Large intestine (tissue), 3 donors: Measurements from ENCODE around the gene NSD1. TPM values are rescaled to one million over a fixed set of nuclear protein-coding genes. Genes with fewer than 3 reads are reported as not detected.

ENCODE experiments used
- DNase-seq, 2 donors: peaks; one replicate each; pipeline versions ENCODE4 v3.0.0 to v3.0.0-alpha.2; 2013
- H3K27ac ChIP-seq: one replicate; pipeline ENCODE4 v1.5.1; 2013; ENCODE audit warnings: low read length
- H3K27me3 ChIP-seq: 2 replicates; pipeline ENCODE4 v1.6.1; 2013; ENCODE audit warnings: low read length; ENCODE audit not compliant: control insufficient read depth, insufficient read depth
- H3K36me3 ChIP-seq: 2 replicates; pipeline ENCODE4 v1.6.1; 2013; ENCODE audit warnings: low read length; ENCODE audit not compliant: control insufficient read depth, insufficient read depth
- H3K4me1 ChIP-seq: one replicate; pipeline ENCODE4 v1.6.1; 2013; ENCODE audit warnings: low read length; ENCODE audit not compliant: control insufficient read depth, insufficient read depth
- H3K4me3 ChIP-seq: one replicate; pipeline ENCODE4 v1.5.1; 2013; ENCODE audit warnings: low read length
- H3K9me3 ChIP-seq: one replicate; pipeline ENCODE4 v1.6.1; 2013; ENCODE audit warnings: mild to moderate bottlenecking, low read depth, low read length, moderate library complexity; ENCODE audit not compliant: control insufficient read depth
- WGBS: methylation state at CpG from one replicate; pipeline ENCODE4 v1.1.5; 2013; ENCODE audit warnings: low lambda C conversion rate; ENCODE audit not compliant: insufficient coverage; 5-methylcytosine and 5-hydroxymethylcytosine counted together
- polyA plus RNA-seq: library from polyadenylated mRNA; unstranded; fragments of 120-200 nt; gene quantifications from one replicate; pipeline ENCODE4 v1.2.1, GENCODE V29; 2013

Gene NSD1
- polyA plus RNA-seq, 1 donor: 27.2 TPM

- H3K4me3 ChIP-seq: no peak overlapping the region
- peak in 1 of 2 donors; percentile 35 for DNase-seq
- no peak overlapping the region for H3K27ac ChIP-seq
- H3K36me3 ChIP-seq: peaks cover 40% of the 10 kb centered on the region
- no peaks in the 10 kb centered on the region for H3K27me3 ChIP-seq
- WGBS: 100% methylated on average over 1 of the region's 15 CpGs
- peaks cover 35% of the 10 kb centered on the region for H3K4me1 ChIP-seq
- no peaks in the 10 kb centered on the region for H3K9me3 ChIP-seq
Measured at GRCh38 chr5:177306674-177307543, 173.3 kb downstream of the NSD1 start.

DNA sequence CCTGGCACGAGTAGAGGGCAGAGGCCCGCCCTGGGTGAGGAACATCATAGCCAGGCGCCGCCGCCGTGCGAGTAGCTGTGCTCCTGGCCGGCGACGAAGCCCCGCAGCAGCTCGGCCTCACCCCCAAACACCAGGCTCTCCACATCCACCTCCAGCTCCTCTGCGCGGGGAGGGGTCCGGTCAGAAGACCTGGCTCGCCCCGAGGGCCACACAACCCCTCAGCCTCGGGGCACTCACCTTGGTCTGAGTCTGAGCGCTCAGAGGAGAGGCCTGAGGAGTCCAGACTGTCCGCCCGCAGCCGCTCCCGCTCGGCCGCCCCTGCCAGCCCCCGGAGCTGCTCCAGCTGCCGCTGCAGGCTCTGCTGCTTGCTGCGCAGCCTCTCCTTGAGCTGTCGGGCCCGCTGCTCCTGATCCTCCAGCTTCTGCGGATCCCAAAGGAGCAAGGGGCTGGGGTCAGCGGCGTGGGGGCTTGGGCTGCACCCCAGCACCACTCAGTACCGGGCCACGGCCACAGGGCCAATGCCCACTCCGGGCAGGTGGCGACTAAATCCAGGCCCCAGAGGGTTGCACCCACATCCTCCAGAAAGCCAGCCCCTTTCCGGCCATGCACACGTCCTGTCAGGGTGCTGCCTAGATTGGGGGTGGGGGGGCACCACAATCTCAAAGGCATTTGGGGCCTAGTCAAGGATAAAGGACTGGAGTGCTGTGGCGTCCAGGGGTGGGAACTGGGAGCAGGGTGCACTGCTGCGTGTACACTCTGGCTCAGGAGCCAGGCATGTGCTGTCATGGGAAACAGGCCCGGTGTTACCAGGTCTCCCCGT lies 174.2 kb downstream of the NSD1 start:
- Histone ChIP-seq H3K27ac (no peak overlapping the region), H3K4me1 (peaks cover 32% of the 10 kb centered on the region), H3K9me3 (no peaks in the 10 kb centered on the region), H3K36me3 (peaks cover 39% of the 10 kb centered on the region), H3K27me3 (no peaks in the 10 kb centered on the region), H3K4me3 (no peak overlapping the region)
- DNase-seq: no peak
- 100% methylated on average over 1 of the region's 43 CpGs for WGBS

GRCh38 chr5:177308740-177309139 lies 175.2 kb downstream of the NSD1 start:
- Histone ChIP-seq H3K9me3 (no peaks in the 10 kb centered on the region), H3K27me3 (no peaks in the 10 kb centered on the region), H3K4me1 (peaks cover 36% of the 10 kb centered on the region), H3K4me3 (no peak overlapping the region), H3K27ac (no peak overlapping the region), H3K36me3 (peaks cover 39% of the 10 kb centered on the region)
- no peak for DNase-seq
- 83% methylated on average over 3 of the region's 11 CpGs for WGBS

GRCh38 chr5:177309351-177310191 lies 176.0 kb downstream of the NSD1 start:
- Histone ChIP-seq H3K4me3 (no peak overlapping the region), H3K9me3 (no peaks in the 10 kb centered on the region), H3K4me1 (peaks cover 36% of the 10 kb centered on the region), H3K27ac (no peak overlapping the region), H3K36me3 (peaks cover 39% of the 10 kb centered on the region), H3K27me3 (no peaks in the 10 kb centered on the region)
- peak in 1 of 2 donors; percentile 64 for DNase-seq
- no CpG with 5 or more reads among the region's 10 CpGs for WGBS

DNA sequence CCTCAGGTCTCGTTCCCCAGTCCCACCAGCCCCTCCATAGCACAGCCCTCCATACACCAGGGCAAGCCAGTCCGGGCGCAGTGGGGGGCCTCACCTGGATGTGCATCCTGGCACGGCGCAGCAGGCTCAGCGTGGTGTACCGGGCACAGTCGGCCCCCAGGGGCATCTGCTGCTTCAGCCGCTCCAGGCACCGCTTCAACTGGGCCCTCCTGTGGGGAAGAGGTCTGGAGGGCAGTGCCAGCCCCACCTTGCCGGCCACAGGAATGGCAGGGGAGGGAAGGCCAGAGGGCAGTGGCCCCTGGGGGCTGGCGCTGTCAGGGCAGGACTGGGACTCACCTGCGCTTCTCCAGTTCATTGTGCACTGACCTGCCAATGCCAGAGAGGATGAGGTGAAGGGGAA lies 176.8 kb downstream of the NSD1 start:
- Histone ChIP-seq H3K27me3 (no peaks in the 10 kb centered on the region), H3K4me1 (peaks cover 31% of the 10 kb centered on the region), H3K36me3 (peaks cover 33% of the 10 kb centered on the region), H3K9me3 (no peaks in the 10 kb centered on the region), H3K4me3 (peak overlapping the region; percentile 71), H3K27ac (no peak overlapping the region)
- WGBS: no CpG with 5 or more reads among the region's 13 CpGs
- DNase-seq: no peak

DNA sequence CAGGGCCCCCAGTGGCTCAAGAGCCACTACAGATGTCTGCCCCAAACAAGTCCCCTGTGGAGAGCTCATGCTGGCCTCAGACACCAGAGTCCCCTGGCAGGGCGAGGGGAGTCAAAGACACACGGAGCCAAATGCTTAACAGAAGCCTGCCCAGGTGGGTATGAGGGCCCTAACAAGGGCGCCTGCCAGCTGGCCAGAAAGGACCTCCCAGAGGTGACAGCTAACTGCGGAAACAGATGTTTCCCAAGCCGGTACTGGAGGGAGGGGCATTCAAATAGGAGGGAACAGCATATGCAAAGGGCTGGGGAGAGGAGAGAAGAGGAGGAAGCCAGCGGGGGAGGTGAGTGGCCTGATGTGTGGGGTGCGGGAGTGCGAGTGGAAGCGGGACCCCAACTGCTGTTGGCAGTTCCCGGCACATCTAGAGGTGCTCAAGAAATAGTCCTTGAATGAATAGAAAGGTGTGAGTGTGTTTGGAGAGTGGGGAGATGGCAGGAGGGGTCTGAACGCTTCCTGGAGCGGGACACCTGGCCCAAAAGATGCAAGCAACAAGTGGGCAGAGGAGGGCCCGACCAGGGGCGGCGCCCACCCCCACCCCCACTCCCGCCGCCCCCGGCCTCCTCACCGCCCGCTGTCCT lies 177.3 kb downstream of the NSD1 start:
- H3K4me3 ChIP-seq: peak overlapping the region; percentile 71
- peaks cover 27% of the 10 kb centered on the region for H3K36me3 ChIP-seq
- 60% methylated on average over 1 of the region's 20 CpGs for WGBS
- H3K4me1 ChIP-seq: peaks cover 28% of the 10 kb centered on the region
- H3K27me3 ChIP-seq: no peaks in the 10 kb centered on the region
- H3K9me3 ChIP-seq: no peaks in the 10 kb centered on the region
- no peak overlapping the region for H3K27ac ChIP-seq
- DNase-seq: peak in 1 of 2 donors; percentile 37

- WGBS: no CpG with 5 or more reads among the region's 23 CpGs
- no peak overlapping the region for H3K27ac ChIP-seq
- peaks cover 28% of the 10 kb centered on the region for H3K4me1 ChIP-seq
- DNase-seq: no peak
- H3K27me3 ChIP-seq: no peaks in the 10 kb centered on the region
- no peaks in the 10 kb centered on the region for H3K9me3 ChIP-seq
- peaks cover 23% of the 10 kb centered on the region for H3K36me3 ChIP-seq
- H3K4me3 ChIP-seq: peak overlapping the region; percentile 71
Measured at GRCh38 chr5:177311392-177311722, 177.8 kb downstream of the NSD1 start.

GRCh38 chr5:177311723-177312648 lies 178.4 kb downstream of the NSD1 start, which contains the start of gene MXD3:
Gene MXD3, minus strand, starts transcription at chr5:177311898. Its CDS starts 68 bp downstream, at chr5:177311830.
- Histone ChIP-seq H3K9me3 (no peaks in the 10 kb centered on the region), H3K36me3 (peaks cover 16% of the 10 kb centered on the region), H3K27me3 (no peaks in the 10 kb centered on the region), H3K4me1 (peaks cover 28% of the 10 kb centered on the region), H3K4me3 (peak within 1 kb of the TSS; percentile 71), H3K27ac (peak within 1 kb of the TSS; percentile 65)
- WGBS: no CpG with 5 or more reads among the region's 78 CpGs
- DNase-seq: peak; percentile 94 to 95

GRCh38 chr5:177312649-177313181 lies 179.1 kb downstream of the NSD1 start:
- Histone ChIP-seq H3K27me3 (no peaks in the 10 kb centered on the region), H3K36me3 (peaks cover 9% of the 10 kb centered on the region), H3K9me3 (no peaks in the 10 kb centered on the region), H3K4me3 (peak overlapping the region; percentile 2), H3K4me1 (peaks cover 28% of the 10 kb centered on the region), H3K27ac (peak overlapping the region; percentile 65)
- peak; percentile 77 to 89 for DNase-seq
- no CpG with 5 or more reads among the region's 19 CpGs for WGBS
